HG02981 (cell line): Measurements from ENCODE around the gene HASPIN.
A peak's percentile ranks its signal among the peaks of the same experiment; 100 is the strongest.
"Not testable (repeated sequence)": the region's sequence is repeated elsewhere in the genome, so short reads cannot be mapped to it uniquely, and the experiment has no call there.

Experiments used
- ATAC-seq: cut with Tn5 transposase; IDR thresholded peaks from one replicate; pipeline ENCODE4 v1.9.1; 2021; ENCODE audit warnings: mild to moderate bottlenecking, moderate library complexity; ENCODE audit not compliant: unreplicated experiment

Gene HASPIN

DNA sequence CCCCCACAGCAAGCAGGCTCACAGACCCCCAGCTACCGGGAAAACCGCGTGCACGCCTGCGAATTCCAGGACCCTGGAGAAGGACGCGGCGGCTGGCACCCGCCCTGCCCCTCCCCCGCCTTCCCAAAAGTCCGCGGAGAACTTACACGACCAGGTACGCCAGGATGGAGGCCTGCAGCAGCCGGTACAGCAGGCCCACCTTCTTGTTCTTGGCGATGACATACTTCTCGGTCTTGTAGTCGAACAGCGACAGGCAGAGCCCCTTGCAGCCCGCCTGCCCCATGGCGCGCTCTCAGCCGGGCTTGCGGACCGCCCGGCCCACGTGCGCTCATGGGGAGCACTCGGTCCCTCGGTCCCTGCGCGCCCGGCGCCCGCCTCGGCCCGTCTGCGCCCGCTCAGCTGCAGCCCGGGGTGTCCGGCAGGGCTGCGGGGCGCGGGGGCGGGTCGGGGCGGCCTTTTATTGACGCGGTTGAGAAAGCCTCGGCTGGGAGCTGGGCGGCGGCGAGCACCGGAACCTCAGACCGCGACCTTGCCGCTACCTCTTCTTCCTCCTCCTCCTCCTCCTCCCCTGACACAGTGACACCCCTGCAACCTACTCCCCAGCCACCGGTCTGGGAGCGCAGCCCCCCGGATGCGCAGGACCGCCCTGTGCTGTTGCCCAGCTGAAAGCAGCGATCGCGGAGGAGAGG, 27.8 kb upstream of the HASPIN start, which contains the start of gene P2RX5:
TSS of gene P2RX5 (minus strand) at position 433 of the 689 bp plus-strand sequence. CDS start at position 283, 150 bp downstream.
- no peak for ATAC-seq

DNA sequence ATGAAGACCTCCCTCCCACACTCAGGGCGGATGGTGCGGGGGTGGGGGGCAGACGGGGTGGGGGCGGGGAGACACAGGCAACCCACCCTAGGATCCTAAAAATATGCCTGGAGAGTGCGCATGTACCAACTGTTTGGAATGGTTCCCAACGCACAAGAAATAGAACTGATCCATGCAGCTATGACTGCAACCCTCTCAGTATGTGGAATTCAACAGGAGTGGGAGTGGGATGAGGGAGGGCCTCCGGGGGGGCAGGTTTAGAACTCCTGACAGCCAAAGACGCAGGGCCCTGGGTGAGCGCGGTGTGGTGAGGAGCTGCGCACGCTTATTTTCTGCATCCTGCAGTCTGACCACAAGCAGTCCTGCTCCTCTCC, 26.6 kb upstream of the HASPIN start:
- ATAC-seq: no peak

DNA sequence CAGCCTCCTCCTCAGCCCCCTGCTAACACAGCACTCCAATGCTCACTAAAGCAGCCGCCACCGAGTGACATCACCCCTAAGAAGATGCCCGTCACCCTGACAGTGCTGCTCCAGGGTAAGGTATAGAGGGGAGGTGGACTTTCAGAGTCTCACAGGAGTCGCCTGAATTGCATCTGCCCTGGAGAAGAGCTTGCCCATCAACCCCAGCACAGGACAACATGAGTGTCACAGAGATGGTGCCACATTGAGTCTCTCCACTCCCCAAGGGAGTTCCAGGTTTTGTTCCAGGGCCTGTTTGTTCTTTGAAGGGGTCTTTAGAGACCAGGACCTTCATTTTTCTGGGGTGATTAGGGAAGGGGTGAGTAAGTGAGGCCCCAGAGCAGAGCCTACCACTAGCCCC, 25.6 kb upstream of the HASPIN start:
- ATAC-seq: no peak

DNA sequence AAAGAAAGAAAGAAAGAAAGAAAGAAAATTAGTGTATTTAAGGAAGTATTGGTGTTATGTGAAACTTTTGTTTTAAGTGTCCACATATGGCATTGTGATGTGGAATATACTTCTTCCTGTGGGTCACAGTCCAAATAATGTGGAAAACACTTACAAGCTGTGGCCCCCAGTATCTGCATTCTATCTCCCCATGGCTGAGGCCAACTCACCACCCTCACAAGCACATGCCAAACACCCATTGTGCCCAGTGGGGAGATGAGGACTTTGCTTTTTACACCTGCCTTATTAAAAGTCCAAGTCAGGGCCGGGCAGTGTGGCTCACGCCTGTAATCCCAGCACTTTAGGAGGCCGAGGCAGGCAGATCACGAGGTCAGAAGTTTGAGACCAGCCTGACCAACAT, 23.8 kb upstream of the HASPIN start:
- ATAC-seq: no peak

DNA sequence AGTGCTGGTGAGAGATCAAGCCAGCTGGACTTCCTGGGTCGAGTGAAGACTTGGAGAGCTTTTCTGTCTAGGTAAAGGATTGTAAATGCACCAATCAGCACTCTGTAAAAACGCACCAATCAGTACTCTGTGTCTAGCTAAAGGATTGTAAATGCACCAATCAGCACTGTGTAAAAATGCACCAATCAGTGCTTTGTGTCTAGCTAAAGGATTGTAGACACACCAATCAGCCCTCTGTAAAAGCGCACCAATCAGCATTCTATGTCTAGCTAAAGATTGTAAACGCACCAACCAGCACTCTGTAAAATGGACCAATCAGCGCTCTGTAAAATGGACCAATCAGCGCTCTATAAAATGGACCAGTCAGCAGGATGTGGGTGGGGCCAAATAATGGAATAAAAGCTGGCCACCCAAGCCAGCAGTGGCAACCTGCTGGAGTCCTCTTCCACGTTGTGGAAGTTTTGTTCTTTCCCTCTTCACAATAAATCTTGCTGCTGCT, 21.6 kb upstream of the HASPIN start:
- ATAC-seq: not testable (repeated sequence)

GRCh38 chr17:3704931-3705717, 18.6 kb upstream of the HASPIN start:
- ATAC-seq: no peak

DNA sequence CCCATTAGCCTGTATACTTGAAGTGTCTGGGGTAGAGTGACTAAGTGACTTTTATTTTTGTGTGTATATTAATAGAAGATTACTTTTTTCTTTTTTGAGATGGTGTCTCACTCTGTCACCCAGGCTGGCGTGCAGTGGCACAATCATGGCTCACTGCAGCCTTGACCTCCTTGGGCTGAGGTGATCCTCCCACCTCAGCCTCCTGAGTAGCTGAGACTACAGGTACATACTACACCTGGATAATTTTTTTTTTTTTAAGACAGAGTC, 18.1 kb upstream of the HASPIN start:
- ATAC-seq: not testable (repeated sequence)

DNA sequence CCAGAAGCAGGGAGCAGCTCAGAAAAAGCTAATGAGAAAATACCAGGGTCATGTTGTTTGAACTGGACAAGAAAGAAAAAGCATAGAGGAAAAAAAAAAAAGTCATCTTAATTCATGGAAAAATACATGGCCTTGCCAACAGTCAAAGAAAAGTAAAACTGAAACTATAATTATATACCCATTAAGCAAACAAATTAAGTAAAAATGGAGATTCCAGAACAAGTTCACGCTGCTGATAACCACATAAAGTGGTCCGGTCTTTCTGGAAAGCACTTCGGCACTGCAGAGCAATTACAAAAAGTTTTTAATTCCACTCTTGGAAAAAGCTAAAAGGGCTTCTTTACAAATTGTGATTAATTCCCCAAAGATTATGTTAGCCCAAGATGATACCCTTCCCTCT, 15.3 kb upstream of the HASPIN start:
- no peak for ATAC-seq

DNA sequence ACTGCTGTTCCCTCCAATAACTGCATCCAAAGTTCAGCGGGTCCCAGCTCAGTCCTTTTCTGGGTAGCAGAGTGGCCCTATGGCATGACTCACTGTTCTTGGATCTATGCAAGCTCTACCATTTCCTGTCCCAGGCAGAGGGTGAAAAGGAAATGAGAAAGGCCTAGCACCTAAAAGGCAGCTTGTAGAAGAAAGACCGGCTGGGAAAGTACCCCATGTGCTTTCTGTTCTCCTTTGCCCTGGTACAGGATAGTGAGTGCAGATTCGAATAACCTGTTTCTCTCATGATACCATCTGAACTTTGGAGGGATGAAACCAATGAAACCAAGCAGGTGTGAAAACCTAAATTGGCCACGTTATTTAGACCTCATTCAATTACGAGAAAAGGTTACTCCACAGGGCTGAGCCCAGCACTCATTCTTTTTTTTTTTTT, 12.7 kb upstream of the HASPIN start:
- peak; percentile 92 for ATAC-seq

- no peak for ATAC-seq
Observed at GRCh38 chr17:3712811-3713463, 10.8 kb upstream of the HASPIN start.

GRCh38 chr17:3715296-3715695, 8.4 kb upstream of the HASPIN start:
- ATAC-seq: no peak

GRCh38 chr17:3718201-3718600, 5.5 kb upstream of the HASPIN start:
- ATAC-seq: no peak

GRCh38 chr17:3719265-3719664, 4.4 kb upstream of the HASPIN start:
- no peak for ATAC-seq

DNA sequence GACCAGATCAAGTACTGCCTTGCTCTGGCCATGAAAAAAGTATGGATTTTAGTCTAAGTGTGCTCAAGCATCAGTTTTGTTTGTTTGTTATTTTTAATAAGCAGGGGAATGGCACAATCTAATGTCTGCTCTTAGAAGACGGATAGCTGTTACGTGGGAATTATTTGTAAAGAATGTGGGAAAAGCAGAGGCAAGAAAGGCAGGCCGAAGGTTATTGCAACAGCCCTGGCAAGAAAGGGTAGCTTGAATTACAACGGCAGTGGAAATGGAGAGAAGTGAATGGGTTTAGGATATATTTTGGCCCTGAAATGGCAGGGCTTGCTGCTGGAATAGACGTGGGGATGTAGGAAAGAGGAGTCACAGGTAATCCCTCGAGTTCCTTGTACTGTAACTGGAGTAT, 987 bp upstream of the HASPIN start:
- no peak for ATAC-seq

DNA sequence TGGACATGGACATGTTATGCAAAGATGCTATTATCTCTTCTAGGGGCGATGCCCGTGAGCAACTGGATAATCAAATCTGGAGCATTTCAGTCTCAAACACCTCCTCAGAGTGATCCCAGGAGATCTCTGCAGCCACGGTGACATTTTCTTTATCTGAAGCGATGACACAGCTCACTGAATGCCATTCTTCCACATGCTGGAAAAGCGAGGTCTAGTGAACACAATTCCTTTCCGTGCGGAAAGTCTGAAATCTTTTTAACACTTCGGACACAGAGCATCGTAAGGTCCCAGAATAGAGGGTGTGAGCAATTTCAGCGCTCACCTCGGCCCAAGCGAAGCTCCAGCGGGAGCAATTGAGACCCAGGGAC, 531 bp upstream of the HASPIN start:
- no peak for ATAC-seq

DNA sequence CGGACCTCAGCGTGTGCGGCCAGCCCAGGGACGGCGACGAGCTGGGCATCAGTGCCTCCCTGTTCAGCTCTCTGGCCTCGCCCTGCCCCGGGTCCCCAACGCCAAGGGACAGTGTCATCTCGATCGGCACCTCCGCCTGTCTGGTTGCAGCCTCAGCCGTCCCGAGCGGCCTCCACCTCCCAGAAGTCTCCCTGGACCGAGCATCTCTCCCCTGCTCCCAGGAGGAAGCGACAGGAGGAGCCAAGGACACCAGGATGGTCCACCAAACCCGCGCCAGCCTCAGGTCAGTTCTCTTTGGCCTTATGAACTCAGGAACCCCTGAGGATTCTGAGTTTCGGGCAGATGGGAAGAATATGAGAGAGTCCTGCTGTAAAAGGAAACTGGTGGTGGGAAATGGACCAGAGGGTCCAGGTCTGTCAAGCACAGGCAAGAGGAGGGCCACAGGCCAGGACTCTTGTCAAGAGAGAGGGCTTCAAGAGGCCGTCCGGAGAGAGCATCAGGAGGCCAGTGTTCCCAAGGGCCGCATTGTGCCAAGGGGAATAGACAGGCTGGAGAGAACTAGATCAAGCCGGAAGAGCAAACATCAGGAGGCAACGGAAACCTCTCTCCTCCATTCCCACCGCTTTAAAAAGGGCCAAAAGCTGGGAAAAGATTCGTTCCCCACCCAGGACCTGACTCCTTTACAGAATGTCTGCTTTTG, 825 bp downstream of the HASPIN start:
- no peak for ATAC-seq

DNA sequence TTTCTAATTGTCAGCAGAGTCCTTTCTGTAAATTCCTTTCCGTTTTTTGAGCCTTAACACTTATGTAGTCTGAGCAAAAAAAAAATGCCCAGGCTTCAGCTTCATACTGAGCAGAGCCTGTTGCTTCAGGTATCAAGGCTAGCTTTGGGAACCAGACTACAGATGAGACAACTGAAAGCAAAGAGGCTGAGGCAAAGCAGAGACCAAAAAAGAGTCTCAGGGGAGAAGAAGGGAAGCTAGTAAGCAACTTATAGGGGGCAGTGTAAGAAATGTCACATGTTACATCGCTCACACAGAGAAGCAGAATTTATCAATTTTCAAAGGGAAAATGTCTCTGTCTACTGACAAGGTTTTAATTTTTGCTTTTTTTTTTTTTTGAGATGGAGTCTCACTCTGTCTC, 3.3 kb downstream of the HASPIN start:
- ATAC-seq: no peak

GRCh38 chr17:3728099-3728498, 4.4 kb downstream of the HASPIN start:
- not testable (repeated sequence) for ATAC-seq

DNA sequence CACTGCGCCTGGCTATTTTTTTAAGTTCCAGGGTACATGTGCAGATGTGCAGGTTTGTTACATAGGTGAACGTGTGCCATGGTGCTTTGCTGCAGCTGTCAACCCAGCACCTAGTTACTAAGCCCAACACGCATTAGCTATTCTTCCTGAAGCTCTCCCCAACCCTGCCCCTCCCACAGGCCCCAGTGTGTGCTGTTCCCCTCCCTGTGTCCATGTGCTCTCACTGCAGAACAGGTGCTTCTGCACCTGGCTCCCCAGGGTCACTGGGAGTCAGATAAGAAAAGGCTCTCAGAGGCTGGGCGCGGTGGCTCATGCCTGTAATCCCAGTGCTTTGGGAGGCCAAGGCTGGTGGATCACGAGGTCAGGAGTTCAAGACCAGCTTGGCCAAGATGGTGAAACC, 6.2 kb downstream of the HASPIN start:
- ATAC-seq: no peak

GRCh38 chr17:3730881-3731429, 7.3 kb downstream of the HASPIN start:
- no peak for ATAC-seq

DNA sequence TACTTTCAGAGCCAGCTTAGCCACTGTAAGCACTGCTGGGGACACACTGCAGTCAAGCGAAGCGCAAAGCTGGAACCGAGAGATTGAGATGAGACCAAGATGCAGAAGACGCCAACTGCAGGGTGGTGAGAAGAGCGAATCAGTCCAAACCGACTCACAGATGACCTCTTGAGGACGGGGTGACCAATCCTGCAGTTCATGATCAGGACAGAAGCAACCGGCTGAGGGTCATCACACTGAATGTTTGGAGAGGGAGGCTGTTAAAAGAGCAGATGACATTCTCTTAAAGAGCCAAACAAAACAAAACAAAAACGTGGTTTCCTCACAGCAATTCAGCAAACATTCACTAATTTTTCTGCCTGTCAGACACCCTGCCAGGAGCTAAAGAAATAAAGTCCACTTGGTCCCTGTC, 8.5 kb downstream of the HASPIN start:
- ATAC-seq: no peak
